HTERT RPE-1 (cell line): ENCODE measurements around the gene FBRS.
"Not testable (repeated sequence)": the region's sequence is repeated elsewhere in the genome, so short reads cannot be mapped to it uniquely, and the experiment has no call there.

ENCODE experiments used
- in situ Hi-C: fragments of 300-500 bp; cut with MboI; formaldehyde crosslinking; loops from 4 replicates; pipeline ENCODE4 v1.14.3; 2020; ENCODE audit warnings: low sequenced_read_pairs

FBRS gene

GRCh38 chr16:30697264-30698138, 39.3 kb downstream of the FBRS start:
- in situ Hi-C loops, result no loop called here

- in situ Hi-C loops, result no loop called here
These were observed 40.0 kb downstream of the FBRS start for GRCh38 chr16:30698139-30698815.

- in situ Hi-C loops, result no loop called here
These were observed 40.8 kb downstream of the FBRS start, which contains the start of gene SRCAP for GRCh38 chr16:30698816-30699614. Gene SRCAP (plus strand): TSS chr16:30699171. CDS start chr16:30700825, 1,654 bp downstream.

GRCh38 chr16:30699615-30700099, 41.4 kb downstream of the FBRS start:
- in situ Hi-C loops, result no loop called here

- in situ Hi-C loops, result no loop called here
These were observed 42.3 kb downstream of the FBRS start for GRCh38 chr16:30700491-30700890.

GRCh38 chr16:30700971-30701370, 42.7 kb downstream of the FBRS start:
- in situ Hi-C loops, result no loop called here

GRCh38 chr16:30703071-30703470, 44.8 kb downstream of the FBRS start:
- in situ Hi-C loops, result not testable (repeated sequence)

- in situ Hi-C loops, result no loop called here
These were observed 45.7 kb downstream of the FBRS start for GRCh38 chr16:30703971-30704370.

- in situ Hi-C loops, result no loop called here
These were observed 47.8 kb downstream of the FBRS start for GRCh38 chr16:30706046-30706445.

- in situ Hi-C loops, result no loop called here
These were observed 52.7 kb downstream of the FBRS start for GRCh38 chr16:30710971-30711370.

GRCh38 chr16:30711712-30712111, 53.5 kb downstream of the FBRS start:
- in situ Hi-C loops, result no loop called here

- in situ Hi-C loops, result no loop called here
These were observed 57.7 kb downstream of the FBRS start for GRCh38 chr16:30715750-30716445.

GRCh38 chr16:30720086-30720485, 61.9 kb downstream of the FBRS start:
- in situ Hi-C loops, result no loop called here
